ENCODE data around the gene CYB5B.

DNA sequence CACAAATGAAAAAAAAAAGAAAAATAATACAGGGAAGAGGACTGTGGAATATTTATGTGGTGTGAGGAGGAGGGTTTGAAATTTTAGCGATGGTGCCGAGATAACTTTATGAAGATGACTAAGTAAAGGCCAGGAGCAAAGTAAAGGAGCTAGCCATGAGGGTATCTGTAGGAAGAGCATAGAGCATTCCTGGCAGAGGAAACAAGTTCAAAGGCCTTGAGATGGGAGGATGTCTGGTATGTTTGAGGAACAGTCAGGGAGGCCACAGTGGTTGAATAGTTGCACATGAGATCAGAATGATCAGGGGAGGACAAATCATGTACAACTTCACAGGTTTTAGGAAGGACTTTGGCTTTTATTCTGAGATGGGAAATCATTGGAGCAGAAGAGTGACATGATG is 4.2 kb downstream of the CYB5B start:
- TF ChIP-seq CTCF (IDR thresholded peaks at IDR 0.05) (no peak), POLR2A (IDR thresholded peaks at IDR 0.05) (no peak)
